Measurements from ENCODE around the gene HPSE.

Gene HPSE

DNA sequence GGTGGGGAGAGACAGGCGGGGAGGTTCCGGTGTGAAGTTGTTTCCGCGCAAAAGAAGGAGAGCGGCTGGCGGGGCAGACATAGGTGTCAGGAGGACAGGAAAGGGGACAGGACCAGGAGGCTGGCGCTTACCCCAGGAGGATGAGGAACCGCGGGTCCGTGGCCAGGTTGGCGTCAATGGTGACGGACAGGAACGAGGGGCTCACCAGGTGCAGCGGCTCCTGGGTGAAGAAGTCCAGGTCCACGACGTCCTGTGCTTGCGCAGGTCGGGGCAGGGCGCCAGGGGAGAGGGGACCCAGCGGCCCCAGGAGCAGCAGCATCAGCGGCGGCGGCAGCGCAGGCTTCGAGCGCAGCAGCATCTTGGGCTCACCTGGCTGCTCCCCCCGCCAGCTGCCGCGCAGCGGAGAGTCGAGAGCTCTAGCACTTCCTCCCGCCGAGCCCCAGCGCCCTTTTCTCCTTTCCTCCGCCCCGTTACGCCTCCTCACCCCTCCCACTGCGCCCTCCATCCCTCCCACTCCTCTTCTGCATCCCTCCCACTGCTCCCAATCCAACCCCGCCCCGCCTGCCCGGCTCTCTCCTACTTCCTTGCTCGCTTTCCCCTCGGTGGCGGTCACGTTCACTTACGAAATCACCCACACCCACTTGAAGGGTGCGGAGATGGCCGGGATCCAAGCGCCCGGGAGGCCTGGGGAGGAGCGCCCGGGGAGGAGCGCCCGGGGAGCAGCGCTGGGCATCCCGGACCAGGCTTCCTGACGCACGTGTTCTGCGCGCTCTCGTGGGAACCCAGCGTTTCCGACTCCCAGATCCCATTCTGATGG lies at the start of gene HPSE:
Gene HPSE (minus strand): TSS at position 424 of the 817 bp plus-strand sequence. CDS start 66 bp downstream, at position 358.
- DNase-seq (ENCODE audit: low spot score): peak; percentile 86

DNA sequence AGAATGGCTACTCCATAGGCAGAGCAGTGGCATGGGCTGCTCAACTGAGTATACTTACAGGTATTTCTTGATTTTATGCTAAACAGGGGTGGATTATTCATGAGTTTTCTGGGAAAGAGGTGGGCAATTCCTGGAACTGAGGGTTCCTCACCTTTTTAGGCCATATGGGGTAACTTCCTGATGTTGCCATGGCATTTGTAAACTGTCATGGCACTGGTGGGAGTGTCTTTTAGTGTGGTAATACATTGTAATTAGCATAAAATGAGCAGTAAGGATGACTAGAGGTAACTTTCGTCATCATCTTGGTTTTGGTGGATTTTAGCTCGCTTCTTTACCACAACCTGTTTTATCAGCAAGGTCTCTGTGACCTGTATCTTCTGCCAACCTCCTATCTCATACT lies 48.2 kb upstream of the HPSE start:
- no peak for DNase-seq (ENCODE audit: low spot score)

DNA sequence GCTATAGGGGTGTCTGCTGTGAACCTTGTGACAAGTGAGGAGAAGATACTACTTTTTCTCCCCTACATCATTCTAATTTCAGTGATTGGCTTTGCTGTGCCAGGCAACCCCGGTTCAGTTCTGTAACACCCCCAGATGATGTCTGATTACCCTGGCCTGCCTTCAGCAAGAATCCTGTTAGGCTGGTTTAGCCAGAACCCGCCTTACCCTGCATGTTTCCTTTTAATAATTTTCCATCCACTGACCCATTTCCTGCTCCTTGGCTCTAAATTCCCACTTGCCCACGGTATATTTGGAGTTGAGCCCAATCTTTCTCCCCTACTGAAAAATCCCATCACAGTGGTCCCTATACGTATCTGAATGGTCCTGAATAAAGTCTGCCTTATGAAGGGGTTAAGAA lies 46.5 kb upstream of the HPSE start:
- DNase-seq (ENCODE audit: low spot score): no peak

DNA sequence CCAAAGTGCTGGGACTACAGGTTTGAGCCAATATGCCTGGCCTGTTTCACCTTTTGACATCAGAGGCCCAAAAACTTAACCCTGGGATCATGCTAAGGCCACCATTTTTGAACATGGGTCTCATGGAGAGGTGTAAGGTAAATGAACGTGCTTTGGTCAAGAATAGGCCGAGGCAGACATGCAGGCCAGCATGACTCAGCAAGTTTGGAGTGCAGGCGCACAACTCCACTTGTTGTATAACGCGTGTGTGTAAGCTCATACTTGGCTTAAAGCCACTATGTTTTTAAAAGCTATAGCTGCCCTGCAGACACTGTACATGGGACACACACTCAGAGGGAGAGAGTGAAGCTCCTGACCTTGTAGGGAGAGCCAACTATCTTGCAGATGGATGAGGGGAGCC lies 43.8 kb upstream of the HPSE start:
- DNase-seq (ENCODE audit: low spot score): peak; percentile 27

DNA sequence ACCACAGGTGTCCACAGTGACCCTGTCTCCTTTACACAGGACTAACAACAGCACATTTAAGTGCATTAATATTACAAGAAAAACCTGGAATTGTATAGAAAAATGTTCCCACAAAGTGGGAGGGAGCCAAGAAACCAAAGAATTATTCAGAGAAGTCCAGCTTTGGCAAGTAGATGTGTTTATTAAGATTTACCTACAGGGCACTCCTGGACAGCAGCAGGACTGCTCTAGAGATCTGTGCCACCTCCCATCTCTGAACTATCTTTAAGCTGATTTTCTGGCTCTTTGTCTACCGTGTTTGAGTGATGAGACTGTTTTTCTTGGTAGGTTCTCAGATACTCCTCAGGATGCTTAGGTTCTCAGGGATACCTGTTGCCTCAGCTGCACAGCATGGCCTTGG lies 38.3 kb upstream of the HPSE start:
- no peak for DNase-seq (ENCODE audit: low spot score)

DNA sequence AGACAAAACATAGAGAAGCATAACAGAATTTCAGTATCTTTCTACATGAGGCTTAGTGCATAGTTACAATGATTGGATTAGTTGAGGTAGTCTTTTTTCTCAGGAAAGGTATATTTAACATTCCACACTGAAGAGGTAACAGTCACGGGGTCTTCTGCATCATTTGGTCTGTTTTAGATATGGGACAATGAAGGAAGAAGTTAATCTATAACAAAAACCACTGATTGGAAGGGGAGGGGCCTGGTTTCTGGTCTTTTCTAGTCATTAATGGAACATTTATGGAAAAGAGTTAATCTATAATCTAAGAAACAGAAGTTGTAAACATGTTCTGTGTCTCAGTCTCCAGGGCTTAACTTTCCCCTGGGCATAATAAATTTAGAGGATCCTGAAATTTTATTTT lies 37.3 kb upstream of the HPSE start:
- no peak for DNase-seq (ENCODE audit: low spot score)

DNA sequence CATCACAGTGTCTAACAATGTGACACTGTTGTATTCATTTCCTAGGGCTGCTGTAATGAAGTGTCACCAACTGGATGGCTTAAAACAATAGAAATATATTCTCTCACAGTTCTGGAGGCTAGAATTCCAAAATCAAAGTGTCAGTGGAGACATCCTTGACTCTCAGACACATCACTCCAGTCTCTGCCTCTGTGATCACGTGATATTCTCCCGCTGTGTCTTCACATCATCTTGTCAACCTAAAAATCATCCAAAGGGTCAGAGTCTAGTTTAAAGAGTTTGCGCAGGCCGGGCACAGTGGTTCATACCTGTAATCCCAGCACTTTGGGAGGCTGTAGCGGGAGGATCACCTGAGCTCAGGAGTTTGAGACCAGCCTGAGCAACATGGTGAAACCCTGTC lies 36.6 kb upstream of the HPSE start:
- DNase-seq (ENCODE audit: low spot score): no peak

DNA sequence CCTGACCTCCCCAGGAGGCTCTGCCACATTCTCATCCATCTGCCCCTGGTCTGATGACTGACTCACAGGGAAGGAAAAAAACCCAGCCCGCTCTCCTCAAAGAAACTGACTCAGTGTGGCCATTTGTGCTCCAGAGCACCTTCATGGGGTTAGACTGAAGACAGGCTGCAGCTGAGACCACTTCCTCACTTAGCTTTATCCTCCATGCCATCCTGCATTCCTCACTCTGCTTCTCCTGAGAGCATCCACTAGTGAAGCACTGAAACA lies 35.9 kb upstream of the HPSE start:
- DNase-seq (ENCODE audit: low spot score): no peak

DNA sequence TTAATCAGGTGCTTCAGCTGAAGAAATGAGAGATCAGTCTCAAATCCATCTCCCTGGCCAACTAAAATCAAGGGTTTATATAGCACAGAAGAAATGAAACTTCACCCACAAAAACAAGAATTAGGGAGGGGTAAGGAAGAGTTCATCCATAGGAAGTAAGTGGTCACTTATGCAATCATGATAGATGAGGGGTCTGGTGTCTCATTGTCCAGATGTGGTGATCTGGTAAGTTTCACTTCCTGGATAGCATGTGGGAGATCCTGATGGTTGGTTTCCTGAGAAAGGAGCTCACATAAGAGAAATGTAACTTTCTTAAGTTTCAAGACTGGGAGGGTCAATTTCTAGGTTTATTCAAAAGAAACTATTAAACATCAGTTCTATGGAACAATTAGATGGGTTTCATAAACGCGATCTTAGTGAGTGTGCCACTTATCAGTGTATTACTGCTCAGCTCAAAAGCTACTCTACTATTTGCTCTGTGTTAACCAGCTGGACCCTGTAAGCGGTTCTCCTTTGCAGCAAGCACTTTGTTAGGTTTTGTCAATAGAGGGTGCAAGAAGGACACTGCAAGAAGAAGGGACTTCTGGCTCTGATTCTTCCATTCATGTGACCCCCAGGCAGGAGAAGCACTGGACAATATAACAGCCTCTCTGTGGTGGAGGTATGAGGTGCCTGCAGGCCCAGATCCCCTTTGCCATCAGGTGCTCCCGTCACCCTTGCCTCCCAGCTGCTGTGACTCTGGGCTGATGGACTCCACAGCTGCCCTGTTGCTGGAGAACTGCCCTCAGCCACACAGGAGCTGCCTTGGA lies 35.4 kb upstream of the HPSE start:
- no peak for DNase-seq (ENCODE audit: low spot score)

DNA sequence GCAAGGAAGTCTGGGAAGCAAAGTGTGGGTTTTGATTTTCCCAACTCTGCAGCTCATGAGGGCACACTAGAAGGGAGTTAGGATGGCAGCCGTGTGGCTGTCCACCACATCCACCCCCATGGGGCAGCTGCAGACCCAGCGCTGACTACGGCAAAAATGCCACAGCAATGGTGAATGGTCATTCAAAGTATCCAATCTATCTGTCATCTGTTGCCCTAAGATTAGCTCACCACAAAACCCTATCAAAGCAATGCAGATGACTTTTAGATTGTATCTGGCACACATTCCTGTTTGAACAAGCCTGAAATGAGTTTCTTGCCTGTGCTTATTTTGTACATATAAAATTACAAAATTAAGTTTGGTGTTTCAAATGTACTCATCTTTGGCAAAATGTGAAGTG lies 29.7 kb upstream of the HPSE start:
- DNase-seq (ENCODE audit: low spot score): no peak

DNA sequence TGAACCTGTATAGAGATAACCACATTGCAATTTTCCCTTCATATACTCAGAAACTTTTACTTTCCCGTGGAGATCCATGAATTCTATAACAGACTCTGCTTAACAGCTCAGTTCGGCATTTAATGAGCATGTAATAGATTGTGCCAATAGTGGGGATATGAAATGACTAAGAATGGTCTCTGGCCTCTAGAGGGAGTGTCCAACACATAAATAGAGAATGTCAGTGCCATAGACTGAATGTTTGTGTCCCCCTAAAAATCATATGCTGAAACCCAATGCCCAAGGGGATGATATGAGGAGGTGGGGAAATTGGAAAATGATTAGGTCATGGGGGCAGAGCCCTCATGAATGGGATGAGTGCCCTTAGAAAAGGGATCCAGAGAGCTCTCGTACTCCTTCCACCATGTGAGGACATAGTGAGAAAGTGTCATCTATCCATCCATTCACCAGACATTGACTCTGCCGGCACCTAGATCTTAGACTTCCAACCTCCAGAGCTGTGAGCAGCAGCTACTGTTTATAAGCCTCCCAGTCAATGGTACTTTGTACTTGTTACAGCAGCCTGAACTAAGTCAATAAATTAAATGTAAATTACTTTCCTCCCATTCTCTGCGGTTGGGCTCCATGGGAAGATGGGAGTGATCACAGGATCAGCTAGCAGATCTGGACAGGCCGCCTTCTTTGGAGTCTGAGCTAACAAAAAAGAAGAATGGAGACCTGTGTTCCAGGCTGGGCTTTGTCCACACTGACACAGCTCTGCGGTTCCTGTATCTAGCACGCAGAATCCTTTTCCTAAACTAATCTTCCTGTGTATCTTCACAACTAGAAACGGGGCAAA lies 28.1 kb upstream of the HPSE start:
- peak; percentile 54 for DNase-seq (ENCODE audit: low spot score)

DNA sequence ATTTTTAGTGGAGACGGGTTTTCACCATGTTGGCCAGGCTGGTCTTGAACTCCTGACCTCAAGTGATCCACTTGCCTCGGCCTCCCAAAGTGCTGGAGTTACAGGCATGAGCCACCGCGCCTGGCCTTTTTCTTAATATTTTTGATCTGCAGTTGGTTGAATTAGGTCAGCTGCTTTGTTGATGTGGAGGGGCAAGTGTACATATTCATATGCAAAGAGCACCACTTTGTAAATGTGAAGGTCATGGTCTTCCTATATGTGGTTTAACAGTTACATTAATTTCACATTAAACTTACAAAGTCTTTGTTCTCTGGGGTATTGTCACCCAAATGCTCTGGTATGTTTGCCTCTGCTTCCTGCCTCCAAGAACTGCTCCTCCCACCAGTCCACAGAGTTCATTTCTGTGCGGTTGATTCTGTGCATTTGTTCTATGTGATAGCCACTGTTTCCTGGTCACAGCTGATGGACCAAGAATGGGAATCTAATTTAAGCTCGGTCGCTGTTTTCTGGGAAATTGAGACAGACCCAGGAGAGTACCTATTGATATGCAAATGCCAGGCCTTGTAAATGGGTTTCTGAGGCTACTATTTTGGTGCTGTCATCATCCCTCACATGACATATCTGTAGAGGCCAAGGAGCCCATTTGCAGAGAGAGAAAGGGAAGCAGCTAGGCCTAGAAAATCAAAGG lies 26.9 kb upstream of the HPSE start:
- DNase-seq (ENCODE audit: low spot score): no peak

DNA sequence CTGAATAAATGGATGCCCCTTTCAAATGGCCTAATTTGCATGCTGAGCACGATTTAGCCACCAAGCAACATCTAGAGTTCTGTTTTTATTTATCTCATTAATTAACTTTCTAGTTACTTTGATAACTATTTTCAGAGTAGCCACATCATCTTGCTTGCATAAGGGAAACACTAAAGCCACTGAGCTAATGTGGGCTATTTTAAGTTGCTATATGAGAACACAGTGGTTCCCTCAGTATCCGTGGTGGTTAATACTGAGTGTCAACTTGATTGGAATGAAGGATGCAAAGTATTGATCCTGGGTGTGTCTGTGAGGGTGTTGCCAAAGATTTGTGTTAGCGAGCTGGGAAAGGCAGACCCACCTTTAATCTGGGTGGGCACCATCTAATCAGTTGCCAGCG lies 25.4 kb upstream of the HPSE start:
- DNase-seq (ENCODE audit: low spot score): no peak

DNA sequence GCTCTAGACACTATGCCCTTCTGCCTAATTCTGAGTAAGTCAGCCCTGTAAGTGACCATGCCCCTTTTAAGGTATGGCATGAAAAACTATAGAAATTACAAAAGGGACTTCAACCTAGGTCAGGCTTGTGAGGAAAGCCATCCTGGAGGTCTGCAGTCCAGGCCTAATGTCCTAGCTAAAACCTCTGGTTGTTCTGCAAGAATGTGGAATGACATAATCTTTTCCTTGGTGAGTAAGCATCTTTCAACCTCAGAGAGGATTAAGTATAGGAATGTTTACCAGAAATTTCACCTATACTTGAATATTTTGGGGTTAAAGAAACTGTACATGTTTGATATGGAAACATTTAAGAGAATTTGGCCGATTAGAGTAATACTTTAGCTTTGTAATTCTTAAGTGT lies 23.8 kb upstream of the HPSE start:
- DNase-seq (ENCODE audit: low spot score): peak; percentile 47

DNA sequence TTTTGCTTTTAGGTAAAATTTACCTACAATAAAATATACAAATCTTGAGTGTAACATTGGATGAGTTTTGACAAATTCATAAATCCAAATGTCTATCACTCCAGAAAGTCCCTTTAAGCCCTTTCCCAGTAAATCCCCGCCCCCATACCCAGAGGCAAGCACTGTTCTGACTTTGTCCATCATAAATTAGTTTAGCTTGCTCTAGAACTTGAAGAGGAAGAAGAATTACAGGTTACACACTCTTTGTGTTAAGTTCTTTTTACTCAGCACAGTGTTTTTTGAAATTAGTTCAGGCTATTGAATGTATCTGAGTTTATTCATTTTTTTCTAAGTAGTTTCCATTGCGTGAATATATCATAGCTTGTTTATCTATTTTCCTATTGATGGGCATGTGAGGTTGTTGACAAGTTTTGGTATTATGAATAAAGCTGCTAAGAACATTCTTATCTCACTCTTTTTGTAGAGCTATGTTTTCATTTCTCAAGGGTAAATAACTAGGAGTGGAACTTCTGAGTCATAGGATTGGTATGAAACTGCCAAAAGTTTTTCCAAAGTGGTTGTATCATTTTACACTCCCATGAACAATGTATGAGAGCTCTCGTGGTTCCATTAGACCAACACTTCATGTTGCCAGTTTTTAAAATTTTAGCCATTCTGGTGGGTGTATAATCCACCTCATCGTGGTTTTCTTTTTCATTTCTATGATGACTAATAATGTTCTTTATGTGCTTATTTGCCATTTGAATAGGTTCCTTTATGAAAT lies 22.4 kb upstream of the HPSE start:
- peak; percentile 61 for DNase-seq (ENCODE audit: low spot score)

DNA sequence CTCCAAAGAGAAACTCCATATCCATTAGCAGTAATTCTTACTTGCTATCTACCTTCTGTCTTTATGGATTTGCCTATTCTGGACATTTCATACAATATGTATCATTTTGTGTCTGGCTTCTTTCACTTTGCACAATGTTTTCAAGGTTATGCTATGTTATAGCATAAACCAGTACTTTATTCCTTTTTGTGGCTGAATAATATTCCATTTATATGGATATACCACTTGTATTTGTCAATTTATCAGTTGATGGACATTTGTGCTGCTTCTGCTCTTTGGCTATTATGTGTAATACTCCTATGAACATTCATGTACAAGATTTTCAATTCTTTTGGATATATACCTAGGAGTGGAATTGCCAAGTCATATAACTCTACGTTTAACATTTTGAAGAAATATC lies 18.9 kb upstream of the HPSE start:
- DNase-seq (ENCODE audit: low spot score): no peak

DNA sequence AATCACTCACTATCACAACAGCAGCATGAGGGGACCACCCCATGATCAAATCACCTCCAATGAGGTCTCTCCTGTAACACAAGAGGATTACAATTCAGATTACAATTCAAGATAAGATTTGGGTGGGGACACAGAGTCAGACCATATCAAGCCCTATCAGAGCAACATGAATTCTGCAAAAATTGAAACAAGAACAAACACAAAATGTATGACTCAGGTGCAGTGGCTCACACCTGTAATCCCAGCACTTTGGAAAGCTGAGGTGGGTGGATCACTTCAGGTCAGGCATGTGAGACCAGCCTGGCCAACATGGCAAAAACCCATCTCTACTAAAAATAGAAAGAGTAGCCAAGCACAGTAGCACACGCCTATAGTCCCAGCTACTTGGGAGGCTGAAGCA lies 13.4 kb upstream of the HPSE start:
- DNase-seq (ENCODE audit: low spot score): no peak

DNA sequence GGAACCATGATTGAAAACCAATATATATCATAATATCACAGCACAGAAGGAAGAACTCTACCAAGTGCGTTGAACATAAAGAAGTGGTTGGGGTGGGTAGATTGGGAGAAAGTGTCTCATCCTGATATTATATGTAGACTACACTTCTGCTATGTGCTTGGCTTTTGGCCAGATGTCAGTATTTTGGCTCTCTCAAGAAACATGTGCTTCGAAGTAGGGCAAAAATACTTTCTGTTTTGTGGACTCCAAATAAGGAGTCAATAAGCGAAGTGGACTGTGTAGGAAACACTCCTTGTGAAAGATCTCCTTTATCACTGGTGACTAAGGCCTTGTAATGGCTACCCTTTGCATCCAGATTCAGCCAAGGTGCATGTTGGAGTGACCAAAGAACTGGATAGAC lies 7.8 kb upstream of the HPSE start:
- DNase-seq (ENCODE audit: low spot score): no peak

DNA sequence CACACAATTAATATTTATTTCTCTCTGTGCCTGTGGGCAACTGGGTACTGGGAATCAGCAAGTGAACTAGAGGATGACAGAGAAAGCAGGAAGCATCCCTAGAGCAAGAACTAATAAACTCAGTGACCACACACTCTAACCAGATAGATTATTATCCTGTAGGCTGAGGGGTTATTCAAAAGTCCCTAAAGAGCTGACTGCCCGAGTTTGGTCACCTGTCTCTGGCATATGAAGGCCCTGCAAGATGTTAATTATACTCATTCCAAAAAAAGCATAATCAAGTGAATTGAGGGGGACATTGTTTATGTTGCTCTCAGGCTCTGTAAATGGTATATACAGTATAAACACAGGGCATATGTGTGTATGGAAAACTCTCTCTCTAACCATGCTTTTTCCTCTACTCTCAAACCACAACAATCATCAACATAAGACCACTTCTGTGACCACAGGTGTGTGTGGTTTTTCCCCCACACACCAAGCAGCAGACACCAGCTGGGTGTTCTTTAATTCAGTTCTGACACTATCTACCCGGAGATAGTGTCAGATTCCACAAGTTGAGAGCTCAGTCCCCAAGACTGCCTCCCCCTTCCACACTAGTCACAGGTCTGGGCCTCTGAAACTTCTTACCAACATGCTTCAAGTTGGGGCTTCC lies 6.2 kb upstream of the HPSE start:
- DNase-seq (ENCODE audit: low spot score): no peak

DNA sequence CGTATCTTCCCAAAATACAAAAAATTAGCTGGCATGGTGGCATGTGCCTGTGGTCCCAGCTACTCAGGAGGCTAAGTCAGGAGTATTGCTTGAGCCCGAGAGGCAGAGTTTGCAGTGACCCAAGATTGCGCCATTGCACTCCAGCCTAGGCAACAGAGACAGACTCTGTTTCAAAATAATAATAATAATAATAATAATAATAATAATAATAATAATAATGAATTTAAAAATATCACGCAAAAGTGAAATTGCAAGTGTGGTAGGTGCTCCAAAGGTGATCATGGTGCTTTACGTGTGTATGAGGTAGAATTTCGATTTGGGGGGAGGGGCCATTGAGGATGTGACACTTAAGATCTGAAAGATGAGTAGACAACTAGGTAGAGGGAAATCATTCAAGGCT lies 4.9 kb upstream of the HPSE start:
- DNase-seq (ENCODE audit: low spot score): no peak

DNA sequence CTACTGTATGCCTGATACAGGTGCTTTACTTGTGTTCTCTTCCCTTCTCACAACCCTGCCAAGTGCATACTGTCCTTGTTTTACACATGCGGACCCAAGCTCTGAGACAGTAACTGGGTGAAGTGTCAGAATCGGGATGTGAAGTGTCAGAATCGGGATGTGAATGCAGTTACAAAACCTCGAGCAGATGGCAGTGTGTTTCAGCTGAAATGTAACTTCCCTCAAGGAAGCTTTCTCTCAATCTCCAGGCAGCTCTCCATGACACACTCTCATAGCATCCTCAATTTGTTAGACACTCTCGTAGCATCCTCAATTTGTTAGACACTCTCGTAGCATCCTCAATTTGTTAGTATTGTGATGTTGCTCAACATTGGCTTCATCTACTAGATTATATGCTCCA lies 1.1 kb upstream of the HPSE start:
- DNase-seq (ENCODE audit: low spot score): no peak
